ENCODE measurements around the gene NAA15.

- TF ChIP-seq POLR2A (IDR thresholded peaks at IDR 0.05), result peak in 1 of 2 donors; percentile 4
- TF ChIP-seq, protein P1, sequence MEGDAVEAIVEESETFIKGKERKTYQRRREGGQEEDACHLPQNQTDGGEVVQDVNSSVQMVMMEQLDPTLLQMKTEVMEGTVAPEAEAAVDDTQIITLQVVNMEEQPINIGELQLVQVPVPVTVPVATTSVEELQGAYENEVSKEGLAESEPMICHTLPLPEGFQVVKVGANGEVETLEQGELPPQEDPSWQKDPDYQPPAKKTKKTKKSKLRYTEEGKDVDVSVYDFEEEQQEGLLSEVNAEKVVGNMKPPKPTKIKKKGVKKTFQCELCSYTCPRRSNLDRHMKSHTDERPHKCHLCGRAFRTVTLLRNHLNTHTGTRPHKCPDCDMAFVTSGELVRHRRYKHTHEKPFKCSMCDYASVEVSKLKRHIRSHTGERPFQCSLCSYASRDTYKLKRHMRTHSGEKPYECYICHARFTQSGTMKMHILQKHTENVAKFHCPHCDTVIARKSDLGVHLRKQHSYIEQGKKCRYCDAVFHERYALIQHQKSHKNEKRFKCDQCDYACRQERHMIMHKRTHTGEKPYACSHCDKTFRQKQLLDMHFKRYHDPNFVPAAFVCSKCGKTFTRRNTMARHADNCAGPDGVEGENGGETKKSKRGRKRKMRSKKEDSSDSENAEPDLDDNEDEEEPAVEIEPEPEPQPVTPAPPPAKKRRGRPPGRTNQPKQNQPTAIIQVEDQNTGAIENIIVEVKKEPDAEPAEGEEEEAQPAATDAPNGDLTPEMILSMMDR (IDR thresholded peaks at IDR 0.05), result no peak
These were observed 22.2 kb upstream of the NAA15 start for GRCh38 chr4:139278912-139279759.
